B cell (primary cell): ENCODE data around the gene MEIKIN.

Experiments used
- CTCF ChIP-seq: fragments of 200-600 bp; IDR thresholded peaks from one replicate; pipeline ENCODE4 v1.8.0; 2022; ENCODE audit warnings: antibody characterized with exemption, mild to moderate bottlenecking
- EZH2 ChIP-seq: IDR thresholded peaks from 2 replicates; pipeline ENCODE4 v1.6.1; 2012; ENCODE audit warnings: borderline replicate concordance, low read depth, mild to moderate bottlenecking, moderate library complexity, low read length; ENCODE audit not compliant: insufficient read depth, poor library complexity, severe bottlenecking

GRCh38 chr5:131987251-131987650, 41.8 kb upstream of the MEIKIN start:
- TF ChIP-seq CTCF (no peak), EZH2 (no peak)
